Esophagus (tissue), 2 donors: ENCODE data around the gene CCL18. TPM values are rescaled to one million over a fixed set of nuclear protein-coding genes. Genes with fewer than 3 reads are reported as not detected.
"Not testable (repeated sequence)": the region's sequence is repeated elsewhere in the genome, so short reads cannot be mapped to it uniquely, and the experiment has no call there.

Experiments used
- H3K27ac ChIP-seq, 2 donors: one replicate each; pipeline ENCODE4 v1.5.1; 2013; ENCODE audit warnings: low read depth in 2 of 2, mild to moderate bottlenecking in 2 of 2, inconsistent platforms in 1 of 2, low read length in 1 of 2, moderate library complexity in 1 of 2
- H3K27me3 ChIP-seq, 2 donors: one replicate each; pipeline ENCODE4 v1.6.1; 2013; ENCODE audit warnings: low read length in 2 of 2, control low read depth in 1 of 2, mild to moderate bottlenecking in 1 of 2; ENCODE audit not compliant: insufficient read depth in 2 of 2, control insufficient read depth in 1 of 2
- H3K36me3 ChIP-seq, 2 donors: one replicate each; pipeline ENCODE4 v1.6.1; 2013; ENCODE audit warnings: low read length in 1 of 2; ENCODE audit not compliant: control insufficient read depth in 2 of 2, insufficient read depth in 2 of 2
- H3K4me1 ChIP-seq, 2 donors: one replicate each; pipeline ENCODE4 v1.6.1; 2013; ENCODE audit warnings: low read length in 1 of 2; ENCODE audit not compliant: control insufficient read depth in 2 of 2, insufficient read depth in 2 of 2
- H3K4me3 ChIP-seq, 2 donors: one replicate each; pipeline ENCODE4 v1.5.1; 2013; ENCODE audit warnings: low read length in 2 of 2, mild to moderate bottlenecking in 2 of 2, low read depth in 1 of 2, moderate library complexity in 1 of 2
- H3K9me3 ChIP-seq, 2 donors: one replicate each; pipeline ENCODE4 v1.6.1; 2013; ENCODE audit warnings: mild to moderate bottlenecking in 2 of 2, low read depth in 1 of 2, low read length in 1 of 2, moderate library complexity in 1 of 2; ENCODE audit not compliant: control insufficient read depth in 2 of 2, insufficient read depth in 1 of 2
- WGBS, 2 donors: extraction: QIAGEN DNeasy Blood & Tissue Kit; methylation state at CpG; one replicate each; pipeline ENCODE4 v1.1.7; 2013; 5-methylcytosine and 5-hydroxymethylcytosine counted together
- polyA plus RNA-seq, 2 donors: library from polyadenylated mRNA; stranded (reverse); fragments of 200-250 nt; gene quantifications; one replicate each; pipeline ENCODE4 v1.2.3, GENCODE V29; 2013
- donor health status: healthy with polysubstance abuse.
- donor health status: Bipolar disorder and iron deficiency.

CCL18 gene
- polyA plus RNA-seq, 2 donors, result 0.29 to 0.38 TPM

GRCh38 chr17:36108265-36108664 lies 44.2 kb downstream of the CCL18 start:
- not testable (repeated sequence) for H3K4me1 ChIP-seq, H3K9me3 ChIP-seq, H3K27me3 ChIP-seq, H3K27ac ChIP-seq, H3K4me3 ChIP-seq, H3K36me3 ChIP-seq
- 70 to 78% methylated on average over 5 of the region's 5 CpGs for WGBS, 2 donors

DNA sequence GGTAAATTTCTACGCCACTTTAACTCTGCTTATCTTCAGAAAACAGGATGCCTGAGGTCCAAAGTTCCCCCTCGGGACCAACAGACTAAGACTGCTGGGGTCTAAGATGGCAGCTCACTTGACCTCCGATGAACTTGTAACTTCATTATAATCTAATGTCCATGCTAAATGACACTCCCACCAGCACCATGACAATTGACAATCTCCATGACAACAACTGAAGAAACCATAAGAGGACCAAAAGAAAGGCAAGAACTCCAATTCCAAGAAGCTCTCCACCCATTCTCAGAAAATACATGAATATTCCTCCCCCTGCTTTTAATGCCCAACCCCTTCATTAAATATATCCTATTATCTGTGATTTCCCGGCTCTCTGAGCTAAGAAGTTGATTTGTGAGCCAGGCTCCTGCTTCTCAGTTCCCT lies 47.0 kb downstream of the CCL18 start:
- 80 to 83% methylated on average over 4 of the region's 4 CpGs for WGBS, 2 donors
- no peaks in the 10 kb centered on the region for H3K27me3 ChIP-seq
- H3K4me1 ChIP-seq, result peaks cover 0 to 2% of the 10 kb centered on the region in 2 donors
- no peak overlapping the region for H3K4me3 ChIP-seq
- no peak overlapping the region for H3K27ac ChIP-seq
- no peaks in the 10 kb centered on the region for H3K36me3 ChIP-seq
- H3K9me3 ChIP-seq, result peaks cover 0 to 3% of the 10 kb centered on the region in 2 donors

DNA sequence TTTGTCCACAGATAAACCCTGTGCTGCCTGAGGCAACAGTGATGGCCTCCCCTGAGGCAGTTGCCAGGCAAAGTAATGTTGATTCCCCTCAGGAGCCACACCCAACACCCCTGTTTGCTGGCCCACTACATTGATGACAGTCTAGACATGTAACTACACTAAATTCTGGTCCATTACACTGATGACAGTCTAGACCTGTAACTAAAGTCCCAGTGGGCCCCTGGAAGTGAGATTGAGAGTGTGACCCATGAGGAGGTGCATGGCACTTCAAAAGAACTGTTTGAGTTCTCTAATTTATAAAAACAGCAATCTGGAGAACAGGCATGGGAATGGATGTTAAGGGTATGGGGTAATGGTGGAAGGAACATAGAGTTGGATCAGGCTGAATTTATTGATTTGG lies 48.5 kb downstream of the CCL18 start:
- Histone ChIP-seq H3K4me3 (no peak overlapping the region), H3K4me1 (no peaks in the 10 kb centered on the region), H3K9me3 (peaks cover 0 to 3% of the 10 kb centered on the region in 2 donors), H3K27me3 (no peaks in the 10 kb centered on the region), H3K27ac (no peak overlapping the region), H3K36me3 (no peaks in the 10 kb centered on the region)

DNA sequence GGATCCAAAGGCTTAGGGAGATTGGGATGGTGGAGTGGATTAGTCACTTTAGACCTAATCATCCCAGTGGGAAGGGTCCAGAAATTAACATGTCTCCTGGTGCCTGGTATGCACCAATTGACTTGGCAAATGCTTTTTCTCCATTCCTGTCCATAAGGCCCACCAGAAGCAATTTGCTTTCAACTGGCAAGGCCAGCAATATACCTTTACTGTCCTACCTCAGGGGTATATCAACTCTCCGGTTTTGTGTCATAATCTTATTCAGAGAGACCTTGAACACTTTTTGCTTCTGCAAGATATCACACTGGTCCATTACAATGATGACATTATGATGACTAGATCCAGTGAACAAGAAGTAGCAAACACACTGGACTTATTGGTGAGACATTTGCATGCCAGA lies 49.1 kb downstream of the CCL18 start:
- H3K4me3 ChIP-seq, result not testable (repeated sequence)
- 77 to 92% methylated on average over 1 of the region's 1 CpG for WGBS, 2 donors

DNA sequence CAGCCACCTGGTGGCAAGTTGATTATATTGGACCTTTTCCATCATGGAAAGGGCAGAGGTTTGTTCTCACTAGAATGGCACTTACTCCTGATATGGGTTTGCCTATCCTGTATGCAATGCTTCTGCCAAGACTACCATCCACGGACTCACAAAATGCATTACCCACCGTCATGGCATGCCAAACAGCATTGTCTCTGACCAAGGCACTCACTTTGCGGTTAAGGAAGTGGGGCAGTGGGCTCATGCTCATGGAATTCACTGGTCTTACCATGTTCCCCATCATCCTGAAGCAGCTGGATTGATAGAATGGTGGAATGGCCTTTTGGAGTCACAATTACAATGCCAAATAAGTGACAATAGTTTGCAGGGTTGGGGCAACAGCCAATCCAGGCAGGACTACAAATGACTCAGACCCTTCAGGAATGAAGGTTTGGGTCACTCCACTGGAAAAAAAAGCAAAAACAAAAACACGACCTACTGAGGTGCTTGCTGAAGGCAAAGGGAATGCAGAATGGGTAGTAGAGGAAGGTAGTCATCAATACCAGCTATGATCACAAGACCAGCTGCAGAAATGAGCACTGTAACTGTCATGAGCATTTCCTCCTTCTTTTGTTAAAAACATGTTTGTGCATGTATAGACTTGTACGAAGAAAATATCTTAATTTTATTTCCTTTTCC lies 51.0 kb downstream of the CCL18 start:
- not testable (repeated sequence) for H3K27me3 ChIP-seq, H3K9me3 ChIP-seq, H3K4me1 ChIP-seq, H3K27ac ChIP-seq, H3K36me3 ChIP-seq, H3K4me3 ChIP-seq
- WGBS, 2 donors, result 80 to 81% methylated on average over 5 of the region's 5 CpGs

More for the DNA sequence above, 49.1 kb downstream of the CCL18 start:
- not testable (repeated sequence) for H3K4me1 ChIP-seq, H3K9me3 ChIP-seq, H3K27me3 ChIP-seq, H3K36me3 ChIP-seq, H3K27ac ChIP-seq

- H3K4me3 ChIP-seq, H3K9me3 ChIP-seq, H3K27ac ChIP-seq, H3K36me3 ChIP-seq, H3K4me1 ChIP-seq, H3K27me3 ChIP-seq: not testable (repeated sequence)
These were observed 51.5 kb downstream of the CCL18 start for GRCh38 chr17:36115649-36115977.

DNA sequence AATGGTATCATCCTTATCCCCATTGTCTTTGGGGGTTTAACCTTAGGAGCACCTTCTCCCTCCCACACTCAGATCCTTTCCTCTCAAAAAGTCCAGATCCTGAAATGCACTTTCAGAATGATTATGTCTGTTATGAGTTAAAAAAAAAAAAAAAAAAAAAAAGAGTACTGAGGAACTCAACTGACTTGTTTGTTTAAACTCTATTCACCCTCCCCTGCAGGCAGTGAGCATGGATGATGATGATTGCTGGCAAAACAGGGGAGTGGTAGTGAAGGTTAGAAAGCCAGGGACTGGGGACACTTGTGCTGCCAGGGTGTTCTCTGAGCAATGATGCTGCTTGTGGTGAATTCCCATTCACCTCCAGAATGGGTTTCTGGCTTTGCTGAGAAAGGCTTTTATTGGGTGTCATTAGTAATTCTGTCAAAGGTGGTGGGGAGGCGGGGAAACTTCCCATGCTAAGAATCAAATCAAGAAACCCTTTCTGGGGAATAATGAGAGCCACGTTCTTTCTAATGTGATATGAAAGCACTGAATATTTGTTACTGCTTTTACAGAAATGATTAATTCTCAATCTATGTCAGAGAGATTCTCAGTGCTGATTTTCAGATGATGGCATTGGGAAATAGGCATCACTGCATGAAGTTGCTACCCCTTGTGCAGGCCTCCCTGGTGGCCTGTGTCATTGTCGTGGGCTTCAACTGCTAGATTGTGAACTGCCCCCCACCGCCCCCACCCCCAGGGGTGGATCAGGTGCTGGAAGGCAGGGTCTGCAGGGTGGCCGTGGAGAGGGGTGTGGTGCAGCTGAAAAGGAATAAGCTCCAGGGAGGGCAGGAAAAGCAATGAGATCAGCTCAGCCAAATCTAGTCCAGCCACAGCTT lies 53.7 kb downstream of the CCL18 start:
- no peaks in the 10 kb centered on the region for H3K4me1 ChIP-seq
- no peaks in the 10 kb centered on the region for H3K9me3 ChIP-seq
- H3K27ac ChIP-seq, result no peak overlapping the region
- no peaks in the 10 kb centered on the region for H3K27me3 ChIP-seq
- H3K4me3 ChIP-seq, result no peak overlapping the region
- WGBS, 2 donors, result 33 to 42% methylated on average over 5 of the region's 5 CpGs
- no peaks in the 10 kb centered on the region for H3K36me3 ChIP-seq

GRCh38 chr17:36118477-36119353 lies 54.6 kb downstream of the CCL18 start:
- 88 to 90% methylated on average over 12 of the region's 12 CpGs for WGBS, 2 donors
- H3K4me1 ChIP-seq, result no peaks in the 10 kb centered on the region

DNA sequence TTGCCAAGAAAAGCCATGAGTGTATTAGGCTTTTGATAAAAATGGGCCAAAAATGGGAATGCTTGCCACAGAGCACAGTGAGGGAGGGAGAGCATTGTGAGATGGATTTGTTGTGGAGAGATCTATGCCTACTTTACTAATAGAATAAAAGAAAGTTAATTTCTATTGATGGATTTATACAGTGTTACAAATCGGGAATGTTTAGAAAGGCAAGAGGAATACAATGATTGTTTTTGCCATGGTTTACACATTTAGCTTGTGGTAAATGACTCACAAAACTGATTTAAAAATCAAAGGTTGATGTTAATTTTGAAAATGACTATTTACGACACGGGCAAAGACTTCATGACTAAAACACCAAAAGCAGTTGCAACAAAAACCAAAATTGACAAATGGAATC lies 56.1 kb downstream of the CCL18 start:
- Histone ChIP-seq H3K27ac (no peak overlapping the region), H3K9me3 (peaks cover 2 to 5% of the 10 kb centered on the region in 2 donors), H3K4me1 (no peaks in the 10 kb centered on the region), H3K4me3 (no peak overlapping the region), H3K27me3 (no peaks in the 10 kb centered on the region), H3K36me3 (no peaks in the 10 kb centered on the region)
- WGBS, 2 donors, result 62 to 72% methylated on average over 3 of the region's 3 CpGs

More at GRCh38 chr17:36118477-36119353, 54.6 kb downstream of the CCL18 start:
- H3K27me3 ChIP-seq, result no peaks in the 10 kb centered on the region
- no peak overlapping the region for H3K4me3 ChIP-seq
- no peak overlapping the region for H3K27ac ChIP-seq
- no peaks in the 10 kb centered on the region for H3K36me3 ChIP-seq
- no peaks in the 10 kb centered on the region for H3K9me3 ChIP-seq
